T follicular helper cell (primary cell): ENCODE data around the gene CFAP20DC.
"Not testable (repeated sequence)": the region's sequence is repeated elsewhere in the genome, so short reads cannot be mapped to it uniquely, and the experiment has no call there.

Experiments
- DNase-seq: peaks from one replicate; pipeline ENCODE4 v3.0.0-alpha.2; 2020; ENCODE audit warnings: low read depth

CFAP20DC gene

GRCh38 chr3:58963928-58964503 lies 85.8 kb downstream of the CFAP20DC start:
- DNase-seq: no peak

- no peak for DNase-seq
Measured at GRCh38 chr3:58962816-58963215, 87.0 kb downstream of the CFAP20DC start.

GRCh38 chr3:58962040-58962651 lies 87.7 kb downstream of the CFAP20DC start:
- DNase-seq: no peak

GRCh38 chr3:58955308-58955707 lies 94.5 kb downstream of the CFAP20DC start:
- DNase-seq: no peak

GRCh38 chr3:58953288-58953687 lies 96.5 kb downstream of the CFAP20DC start:
- DNase-seq: no peak

- DNase-seq: no peak
Measured at GRCh38 chr3:58952128-58952917, 97.5 kb downstream of the CFAP20DC start.

- DNase-seq: no peak
Measured at GRCh38 chr3:58948018-58948417, 101.8 kb downstream of the CFAP20DC start.

- DNase-seq: no peak
Measured at GRCh38 chr3:58946875-58947274, 103.0 kb downstream of the CFAP20DC start.

GRCh38 chr3:58938057-58938456 lies 111.8 kb downstream of the CFAP20DC start:
- DNase-seq: no peak

GRCh38 chr3:58924578-58924977 lies 125.2 kb downstream of the CFAP20DC start:
- no peak for DNase-seq

GRCh38 chr3:58900386-58900785 lies 149.4 kb downstream of the CFAP20DC start:
- no peak for DNase-seq

- DNase-seq: no peak
Measured at GRCh38 chr3:58899953-58900298, 149.9 kb downstream of the CFAP20DC start.

- no peak for DNase-seq
Measured at GRCh38 chr3:58899159-58899952, 150.5 kb downstream of the CFAP20DC start.

- no peak for DNase-seq
Measured at GRCh38 chr3:58898513-58898912, 151.3 kb downstream of the CFAP20DC start.

GRCh38 chr3:58897646-58898045 lies 152.2 kb downstream of the CFAP20DC start:
- no peak for DNase-seq

GRCh38 chr3:58895678-58896077 lies 154.1 kb downstream of the CFAP20DC start:
- DNase-seq: not testable (repeated sequence)

GRCh38 chr3:58892526-58892925 lies 157.3 kb downstream of the CFAP20DC start:
- not testable (repeated sequence) for DNase-seq

- no peak for DNase-seq
Measured at GRCh38 chr3:58888087-58888486, 161.7 kb downstream of the CFAP20DC start.

- DNase-seq: no peak
Measured at GRCh38 chr3:58884453-58884852, 165.4 kb downstream of the CFAP20DC start.

- no peak for DNase-seq
Measured at GRCh38 chr3:58880182-58880581, 169.6 kb downstream of the CFAP20DC start.

- DNase-seq: no peak
Measured at GRCh38 chr3:58874795-58875194, 175.0 kb downstream of the CFAP20DC start.

GRCh38 chr3:58874248-58874741 lies 175.5 kb downstream of the CFAP20DC start:
- no peak for DNase-seq
